ENCODE measurements around the gene NAA25. TPM values are rescaled to one million over a fixed set of nuclear protein-coding genes. Genes with fewer than 3 reads are reported as not detected.

NAA25 gene
- total and polyA plus RNA-seq, 4 donors = 3.1 to 17.7 (median 10.8) TPM

DNA sequence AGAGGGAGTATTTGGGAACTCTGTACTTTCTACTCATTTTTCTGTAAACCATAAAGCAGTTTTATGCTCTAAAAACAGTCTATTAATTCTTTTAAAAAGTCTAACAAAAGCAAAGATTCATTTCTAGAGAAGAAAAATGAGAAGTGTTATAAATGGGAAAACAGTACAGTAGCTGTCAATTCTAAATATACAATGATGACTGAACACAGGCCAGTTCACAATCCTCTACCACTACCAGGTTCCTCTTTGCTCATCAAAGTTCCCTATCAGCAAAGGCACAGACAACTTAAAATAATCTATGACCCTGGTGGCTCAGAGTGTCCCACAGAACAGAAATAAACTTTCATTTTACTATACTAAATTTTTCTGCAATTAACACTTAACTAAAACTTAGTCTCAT lies 12.5 kb downstream of the NAA25 start:
- H3K4me3 ChIP-seq (ENCODE audit: low read depth in 1 of 3, low read length in 3 of 3) = no peak overlapping the region
- peaks cover 0 to 2% (median 0%) of the 10 kb centered on the region in 4 donors for H3K4me1 ChIP-seq (ENCODE audit: control insufficient read depth in 4 of 4, insufficient read depth in 4 of 4, low read length in 3 of 4)
- no peak for DNase-seq (ENCODE audit: low spot score)
- H3K36me3 ChIP-seq (ENCODE audit: control insufficient read depth in 4 of 4, insufficient read depth in 3 of 4, low read depth in 1 of 4, low read length in 3 of 4) = peaks cover 8 to 30% (median 18%) of the 10 kb centered on the region in 4 donors
- TF ChIP-seq SP1 (IDR thresholded peaks at IDR 0.05) (no peak), CTCF (IDR thresholded peaks at IDR 0.05; ENCODE audit: low read depth, low read length, missing input control) (no peak), ZBTB33 (IDR thresholded peaks at IDR 0.05) (no peak), FOXA2 (IDR thresholded peaks at IDR 0.05) (no peak), MAX (IDR thresholded peaks at IDR 0.05) (no peak), TAF1 (conservative IDR thresholded peaks at IDR 0.05) (no peak), HNF4A (conservative IDR thresholded peaks at IDR 0.05) (no peak), RAD21 (IDR thresholded peaks at IDR 0.05) (no peak), JUND (IDR thresholded peaks at IDR 0.05) (no peak), HNF4G (IDR thresholded peaks at IDR 0.05) (no peak), REST (IDR thresholded peaks at IDR 0.05) (no peak), FOXA1 (IDR thresholded peaks at IDR 0.05) (no peak), NR2F2 (IDR thresholded peaks at IDR 0.05) (no peak), EGR1 (IDR thresholded peaks at IDR 0.05; ENCODE audit: low read depth in 2 of 2) (no peak), RXRA (IDR thresholded peaks at IDR 0.05) (no peak), YY1 (IDR thresholded peaks at IDR 0.05) (no peak), GABPA (IDR thresholded peaks at IDR 0.05 in 1 of 2, conservative IDR thresholded peaks at IDR 0.05 in 1 of 2) (no peak)
- TF ChIP-seq, protein P1, sequence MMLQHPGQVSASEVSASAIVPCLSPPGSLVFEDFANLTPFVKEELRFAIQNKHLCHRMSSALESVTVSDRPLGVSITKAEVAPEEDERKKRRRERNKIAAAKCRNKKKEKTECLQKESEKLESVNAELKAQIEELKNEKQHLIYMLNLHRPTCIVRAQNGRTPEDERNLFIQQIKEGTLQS (IDR thresholded peaks at IDR 0.05) = no peak
- H3K27ac ChIP-seq (ENCODE audit: low read depth in 1 of 2, low read length in 2 of 2) = no peak overlapping the region
- no peaks in the 10 kb centered on the region for H3K9me3 ChIP-seq (ENCODE audit: control insufficient read depth in 4 of 4, low read length in 3 of 4)
- no peak overlapping the region for H3K9ac ChIP-seq (ENCODE audit: low read depth in 1 of 2, low read length in 2 of 2)
- H3K27me3 ChIP-seq (ENCODE audit: control insufficient read depth in 4 of 4, insufficient read depth in 4 of 4, low read length in 3 of 4) = no peaks in the 10 kb centered on the region

Data from liver (tissue), 9 donors.